Activated CD4-positive, alpha-beta T cell treated with anti-CD3 and anti-CD28 coated beads, Interleukin-2, amount 10 ng/mL, durations not matched to agents 7 days and 5 days (primary cell): ENCODE data around the gene STARD5. TPM values are rescaled to one million over a fixed set of nuclear protein-coding genes. Genes with fewer than 3 reads are reported as not detected.

Experiments
- CTCF ChIA-PET: fragments of 350-600 bp; sonication (Branson Sonifier 250); formaldehyde crosslinking; loops from one replicate; lab custom pipeline; 2021; ENCODE audit warnings: antibody characterized with exemption; lab: Charles Lee
- POLR2A ChIA-PET: fragments of 350-600 bp; sonication (Branson Sonifier 250); formaldehyde crosslinking; loops from one replicate; lab custom pipeline; 2021; ENCODE audit warnings: antibody characterized with exemption; lab: Charles Lee
- DNase-seq: peaks from one replicate; pipeline ENCODE4 v3.0.0-alpha.2; 2020
- H3K27ac Mint-ChIP-seq: one replicate; pipeline ENCODE4 v1.8.0; 2021; ENCODE audit warnings: mild to moderate bottlenecking, moderate library complexity, mixed read lengths
- H3K27me3 Mint-ChIP-seq: one replicate; pipeline ENCODE4 v1.8.0; 2021; ENCODE audit warnings: mixed read lengths
- H3K36me3 Mint-ChIP-seq: one replicate; pipeline ENCODE4 v1.8.0; 2021; ENCODE audit warnings: low read depth, mixed read lengths
- H3K4me1 Mint-ChIP-seq: one replicate; pipeline ENCODE4 v1.8.0; 2021; ENCODE audit warnings: mixed read lengths
- H3K4me3 Mint-ChIP-seq: one replicate; pipeline ENCODE4 v1.8.0; 2021; ENCODE audit warnings: mild to moderate bottlenecking, moderate library complexity, mixed read lengths
- H3K9me3 Mint-ChIP-seq: one replicate; pipeline ENCODE4 v1.8.0; 2021; ENCODE audit warnings: mixed read lengths
- total RNA-seq, 2 experiments: library from RNA; stranded (reverse); gene quantifications; one replicate each; pipeline ENCODE4 v1.2.3, GENCODE V29; 2021

The STARD5 gene
- total RNA-seq, 2 experiments from 2014 or later = 5.4 to 5.7 TPM

DNA sequence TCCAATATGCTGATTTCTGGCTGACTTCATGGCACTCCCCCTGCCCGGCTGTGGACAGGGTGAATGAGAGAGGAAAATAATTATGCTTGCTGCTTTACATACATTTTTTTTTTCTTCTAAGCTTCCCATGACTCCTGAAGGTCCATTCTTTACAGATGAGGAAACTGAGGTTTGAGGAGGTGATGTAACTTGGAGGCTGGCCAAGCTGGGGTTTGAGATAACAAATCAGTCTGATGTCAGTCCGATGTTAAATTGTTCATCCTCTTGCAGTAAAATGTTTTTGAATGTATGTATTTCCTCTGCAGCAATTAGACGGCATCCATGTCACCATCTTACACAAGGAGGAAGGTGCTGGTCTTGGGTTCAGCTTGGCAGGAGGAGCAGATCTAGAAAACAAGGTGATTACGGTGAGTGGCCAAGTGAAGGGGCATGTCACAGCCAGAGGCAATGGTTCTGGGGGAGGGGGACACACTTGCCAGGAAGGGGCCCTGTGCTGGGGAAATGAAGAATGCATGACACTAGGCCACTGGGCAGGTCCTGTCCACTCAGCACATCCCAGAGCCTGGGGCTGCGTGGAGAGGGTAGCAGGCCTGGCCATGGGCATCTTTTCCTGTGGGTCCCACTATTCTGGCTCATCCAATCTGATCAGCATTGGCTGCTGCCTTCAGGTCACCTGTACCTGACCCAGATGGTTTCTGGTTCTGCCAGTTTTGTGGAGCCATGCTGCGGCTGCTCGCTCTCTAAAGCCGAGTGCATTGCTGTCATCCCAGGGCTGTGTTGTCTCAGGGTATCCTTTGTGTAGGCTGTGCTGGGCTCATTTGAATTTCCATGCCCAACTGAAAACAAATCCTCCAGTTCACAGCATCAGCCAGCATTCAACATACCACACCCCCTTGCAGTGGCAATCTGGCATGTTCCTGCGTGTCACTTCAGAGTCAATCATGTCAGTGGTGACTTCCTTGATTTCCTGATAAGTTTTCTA lies 20.4 kb downstream of the STARD5 start:
- ChIA-PET POLR2A (interaction anchor here (1.0 kb wide), 1 partner anchor 37 kb away, joined by 4 read pairs; no protein-coding TSS in a partner anchor), CTCF (interaction anchor here (0.7 to 4.4 kb wide), 3 partner anchors 11 to 37 kb away, joined by 3 to 27 read pairs (median 3); no protein-coding TSS in a partner anchor)
- DNase-seq = no peak
- Mint-ChIP-seq H3K4me1 (peaks cover 66% of the 10 kb centered on the region), H3K36me3 (peaks cover 98% of the 10 kb centered on the region), H3K9me3 (no peaks in the 10 kb centered on the region), H3K4me3 (peak overlapping the region; percentile 98), H3K27ac (peak overlapping the region; percentile 88), H3K27me3 (no peaks in the 10 kb centered on the region)

DNA sequence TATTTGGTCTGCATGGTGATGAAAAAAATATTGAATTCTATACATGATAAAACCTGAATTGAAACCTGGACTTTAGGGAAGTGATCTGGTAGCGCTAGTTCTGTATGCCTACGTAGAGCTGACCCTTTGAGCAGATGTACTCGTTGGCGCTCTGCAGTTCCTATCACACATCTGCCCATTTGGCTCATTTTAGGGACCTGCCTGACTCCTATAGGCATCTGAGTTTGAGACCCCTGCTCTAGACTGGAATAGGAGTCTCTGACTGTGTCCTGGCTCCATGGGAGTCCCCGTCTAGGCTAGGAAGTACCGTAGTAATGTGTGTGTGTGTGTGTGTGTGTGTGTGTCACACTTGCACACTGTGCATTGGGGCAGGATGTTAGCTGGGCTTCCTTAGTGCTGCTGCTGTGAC lies 21.2 kb downstream of the STARD5 start:
- Mint-ChIP-seq H3K27me3 (no peaks in the 10 kb centered on the region), H3K9me3 (no peaks in the 10 kb centered on the region), H3K36me3 (peaks cover 99% of the 10 kb centered on the region), H3K27ac (peak overlapping the region; percentile 88), H3K4me1 (peaks cover 66% of the 10 kb centered on the region), H3K4me3 (peak overlapping the region; percentile 98)
- ChIA-PET POLR2A (interaction anchor here (1.0 kb wide), 2 partner anchors 9 to 36 kb away, joined by 3 to 4 read pairs; no protein-coding TSS in a partner anchor), CTCF (interaction anchor here (1.0 to 4.4 kb wide), 3 partner anchors 11 to 37 kb away, joined by 3 to 27 read pairs (median 8); no protein-coding TSS in a partner anchor)
- DNase-seq = no peak

DNA sequence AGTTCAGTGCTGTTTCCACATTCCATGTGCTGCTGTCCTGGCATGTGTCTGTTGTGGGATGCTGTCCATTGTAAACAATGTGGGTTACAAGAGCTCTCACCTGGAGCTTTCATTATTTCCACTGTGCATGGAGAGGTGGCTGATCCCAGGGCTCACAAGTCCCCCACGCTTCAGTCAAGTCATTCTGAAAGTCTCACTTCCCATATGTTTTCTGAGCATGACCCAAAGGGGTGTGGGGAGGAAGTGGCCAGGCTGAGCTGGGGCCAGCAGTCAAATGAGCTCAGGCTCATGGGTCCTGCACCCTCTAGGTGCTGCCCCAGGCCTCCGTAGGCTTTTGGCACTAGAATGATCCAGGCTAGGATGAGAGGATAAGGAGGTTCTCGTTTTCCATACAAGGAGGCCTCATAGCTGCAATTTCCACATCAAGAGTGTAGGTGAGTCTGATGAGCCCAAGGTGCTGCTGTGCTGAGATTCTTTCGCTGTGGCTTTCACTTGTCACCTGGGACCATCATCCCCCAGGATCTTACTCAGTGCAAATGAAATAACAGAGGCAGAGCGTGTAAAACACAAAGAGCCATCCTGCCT lies 22.0 kb downstream of the STARD5 start:
- peak; percentile 39 for DNase-seq
- H3K27ac Mint-ChIP-seq = peak overlapping the region; percentile 88
- H3K36me3 Mint-ChIP-seq = peaks cover 99% of the 10 kb centered on the region
- H3K27me3 Mint-ChIP-seq = no peaks in the 10 kb centered on the region
- peaks cover 58% of the 10 kb centered on the region for H3K4me1 Mint-ChIP-seq
- ChIA-PET CTCF (interaction anchor here (0.9 to 4.4 kb wide), 8 partner anchors 9 to 36 kb away, joined by 3 to 27 read pairs (median 6); partner anchors contain the start of gene STARD5), POLR2A (interaction anchor here (0.6 to 1.0 kb wide), 3 partner anchors 8 to 22 kb away, joined by 3 to 4 read pairs (median 3); partner anchors contain the start of gene STARD5)
- H3K9me3 Mint-ChIP-seq = no peaks in the 10 kb centered on the region
- H3K4me3 Mint-ChIP-seq = peak overlapping the region; percentile 98

GRCh38 chr15:81301385-81301784 lies 22.6 kb downstream of the STARD5 start:
- Mint-ChIP-seq H3K9me3 (no peaks in the 10 kb centered on the region), H3K27me3 (no peaks in the 10 kb centered on the region), H3K4me1 (peaks cover 58% of the 10 kb centered on the region), H3K4me3 (peak overlapping the region; percentile 98), H3K27ac (peak overlapping the region; percentile 88), H3K36me3 (peaks cover 97% of the 10 kb centered on the region)
- CTCF ChIA-PET = interaction anchor here (0.9 to 4.4 kb wide), 8 partner anchors 9 to 35 kb away, joined by 3 to 27 read pairs (median 6); partner anchors contain the start of gene STARD5
- DNase-seq = no peak
- POLR2A ChIA-PET = interaction anchor here (0.6 to 1.0 kb wide), 3 partner anchors 8 to 23 kb away, joined by 3 to 4 read pairs (median 3); partner anchors contain the start of gene STARD5

DNA sequence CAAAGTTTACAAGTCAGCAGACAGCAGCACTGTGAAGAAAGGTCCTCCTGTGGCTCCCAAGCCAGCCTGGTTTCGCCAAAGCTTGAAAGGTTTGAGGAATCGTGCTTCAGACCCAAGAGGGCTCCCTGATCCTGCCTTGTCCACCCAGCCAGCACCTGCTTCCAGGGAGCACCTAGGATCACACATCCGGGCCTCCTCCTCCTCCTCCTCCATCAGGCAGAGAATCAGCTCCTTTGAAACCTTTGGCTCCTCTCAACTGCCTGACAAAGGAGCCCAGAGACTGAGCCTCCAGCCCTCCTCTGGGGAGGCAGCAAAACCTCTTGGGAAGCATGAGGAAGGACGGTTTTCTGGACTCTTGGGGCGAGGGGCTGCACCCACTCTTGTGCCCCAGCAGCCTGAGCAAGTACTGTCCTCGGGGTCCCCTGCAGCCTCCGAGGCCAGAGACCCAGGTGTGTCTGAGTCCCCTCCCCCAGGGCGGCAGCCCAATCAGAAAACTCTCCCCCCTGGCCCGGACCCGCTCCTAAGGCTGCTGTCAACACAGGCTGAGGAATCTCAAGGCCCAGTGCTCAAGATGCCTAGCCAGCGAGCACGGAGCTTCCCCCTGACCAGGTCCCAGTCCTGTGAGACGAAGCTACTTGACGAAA lies 24.2 kb downstream of the STARD5 start:
- POLR2A ChIA-PET = interaction anchor here (0.7 kb wide), 1 partner anchor 9 kb away, joined by 3 read pairs; no protein-coding TSS in a partner anchor
- Mint-ChIP-seq H3K27ac (peak overlapping the region; percentile 97), H3K27me3 (no peaks in the 10 kb centered on the region), H3K36me3 (peaks cover 86% of the 10 kb centered on the region), H3K4me3 (peak overlapping the region; percentile 98), H3K9me3 (no peaks in the 10 kb centered on the region), H3K4me1 (peaks cover 59% of the 10 kb centered on the region)
- no peak for DNase-seq
- CTCF ChIA-PET = interaction anchor here (0.8 to 2.0 kb wide), 6 partner anchors 8 to 34 kb away, joined by 3 to 6 read pairs (median 4); no protein-coding TSS in a partner anchor

- peak overlapping the region; percentile 97 for H3K27ac Mint-ChIP-seq
- peak overlapping the region; percentile 98 for H3K4me3 Mint-ChIP-seq
- ChIA-PET CTCF (interaction anchor here (0.8 to 1.9 kb wide), 4 partner anchors 8 to 31 kb away, joined by 3 to 4 read pairs (median 4); no protein-coding TSS in a partner anchor), POLR2A (interaction anchor here (0.8 to 1.1 kb wide), 2 partner anchors 9 to 11 kb away, joined by 3 read pairs; no protein-coding TSS in a partner anchor)
- H3K27me3 Mint-ChIP-seq = no peaks in the 10 kb centered on the region
- peaks cover 83% of the 10 kb centered on the region for H3K36me3 Mint-ChIP-seq
- H3K9me3 Mint-ChIP-seq = no peaks in the 10 kb centered on the region
- H3K4me1 Mint-ChIP-seq = peaks cover 59% of the 10 kb centered on the region
- no peak for DNase-seq
Measured at GRCh38 chr15:81299156-81299555, 24.8 kb downstream of the STARD5 start.

- Mint-ChIP-seq H3K9me3 (no peaks in the 10 kb centered on the region), H3K27ac (peak overlapping the region; percentile 97), H3K36me3 (peaks cover 78% of the 10 kb centered on the region), H3K27me3 (no peaks in the 10 kb centered on the region), H3K4me1 (peaks cover 59% of the 10 kb centered on the region), H3K4me3 (peak overlapping the region; percentile 98)
- POLR2A ChIA-PET = interaction anchor here (0.8 to 1.1 kb wide), 2 partner anchors 10 to 11 kb away, joined by 3 read pairs; no protein-coding TSS in a partner anchor
- no peak for DNase-seq
- CTCF ChIA-PET = interaction anchor here (0.5 to 1.9 kb wide), 3 partner anchors 17 to 30 kb away, joined by 3 to 4 read pairs (median 3); no protein-coding TSS in a partner anchor
Measured at GRCh38 chr15:81298611-81299010, 25.3 kb downstream of the STARD5 start.

GRCh38 chr15:81297603-81298575 lies 26.1 kb downstream of the STARD5 start:
- Mint-ChIP-seq H3K27ac (peak overlapping the region; percentile 97), H3K9me3 (no peaks in the 10 kb centered on the region), H3K27me3 (no peaks in the 10 kb centered on the region), H3K4me3 (peak overlapping the region; percentile 98), H3K36me3 (peaks cover 71% of the 10 kb centered on the region), H3K4me1 (peaks cover 59% of the 10 kb centered on the region)
- CTCF ChIA-PET = interaction anchor here (0.5 to 2.2 kb wide), 6 partner anchors 18 to 31 kb away, joined by 3 to 9 read pairs (median 4); partner anchors contain the start of gene STARD5
- no peak for DNase-seq
- POLR2A ChIA-PET = interaction anchor here (1.1 kb wide), 1 partner anchor 10 kb away, joined by 3 read pairs; no protein-coding TSS in a partner anchor

- Mint-ChIP-seq H3K27me3 (no peaks in the 10 kb centered on the region), H3K36me3 (peaks cover 66% of the 10 kb centered on the region), H3K4me1 (peaks cover 59% of the 10 kb centered on the region), H3K4me3 (peak overlapping the region; percentile 98), H3K9me3 (no peaks in the 10 kb centered on the region), H3K27ac (peak overlapping the region; percentile 97)
- DNase-seq = no peak
- ChIA-PET CTCF (interaction anchor here (0.9 to 2.2 kb wide), 5 partner anchors 12 to 39 kb away, joined by 3 to 9 read pairs (median 4); partner anchors contain the start of gene STARD5), POLR2A (interaction anchor here (0.6 to 0.9 kb wide), 3 partner anchors 11 to 14 kb away, joined by 3 read pairs; no protein-coding TSS in a partner anchor)
Measured at GRCh38 chr15:81297147-81297572, 26.8 kb downstream of the STARD5 start.

- DNase-seq = peak; percentile 88
- H3K36me3 Mint-ChIP-seq = peaks cover 61% of the 10 kb centered on the region
- POLR2A ChIA-PET = interaction anchor here (0.6 to 0.9 kb wide), 3 partner anchors 11 to 14 kb away, joined by 3 read pairs; no protein-coding TSS in a partner anchor
- CTCF ChIA-PET = interaction anchor here (0.7 to 2.2 kb wide), 7 partner anchors 9 to 40 kb away, joined by 3 to 9 read pairs (median 4); partner anchors contain the start of gene STARD5
- H3K4me1 Mint-ChIP-seq = peaks cover 59% of the 10 kb centered on the region
- no peaks in the 10 kb centered on the region for H3K27me3 Mint-ChIP-seq
- no peaks in the 10 kb centered on the region for H3K9me3 Mint-ChIP-seq
- peak overlapping the region; percentile 97 for H3K27ac Mint-ChIP-seq
- H3K4me3 Mint-ChIP-seq = peak overlapping the region; percentile 98
Measured at GRCh38 chr15:81296673-81297072, 27.3 kb downstream of the STARD5 start.
